ENCODE data around the gene APOBEC3G.
A peak's percentile ranks its signal among the peaks of the same experiment; 100 is the strongest.
"Not testable (repeated sequence)": the region's sequence is repeated elsewhere in the genome, so short reads cannot be mapped to it uniquely, and the experiment has no call there.

The APOBEC3G gene

DNA sequence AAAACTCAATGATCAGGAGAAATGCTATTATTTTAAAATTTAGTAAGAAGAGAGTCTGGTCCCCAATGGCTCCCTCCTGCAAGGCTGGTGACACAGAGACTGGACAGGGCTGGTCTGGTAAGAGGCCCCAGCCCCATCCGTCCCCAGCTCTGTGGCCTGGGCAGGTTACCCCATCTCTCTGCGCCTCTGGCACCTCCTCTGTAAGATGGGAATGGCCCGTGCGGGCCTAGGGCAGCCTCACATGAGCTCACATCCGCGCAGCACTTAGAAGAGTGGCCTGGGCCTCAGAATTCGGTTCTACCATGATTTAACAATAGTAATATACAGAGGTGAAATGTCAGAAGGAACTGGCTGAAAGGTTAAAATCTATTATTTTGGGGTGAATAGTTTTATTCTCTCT is 35.2 kb upstream of the APOBEC3G start:
- TF ChIP-seq, protein P1, sequence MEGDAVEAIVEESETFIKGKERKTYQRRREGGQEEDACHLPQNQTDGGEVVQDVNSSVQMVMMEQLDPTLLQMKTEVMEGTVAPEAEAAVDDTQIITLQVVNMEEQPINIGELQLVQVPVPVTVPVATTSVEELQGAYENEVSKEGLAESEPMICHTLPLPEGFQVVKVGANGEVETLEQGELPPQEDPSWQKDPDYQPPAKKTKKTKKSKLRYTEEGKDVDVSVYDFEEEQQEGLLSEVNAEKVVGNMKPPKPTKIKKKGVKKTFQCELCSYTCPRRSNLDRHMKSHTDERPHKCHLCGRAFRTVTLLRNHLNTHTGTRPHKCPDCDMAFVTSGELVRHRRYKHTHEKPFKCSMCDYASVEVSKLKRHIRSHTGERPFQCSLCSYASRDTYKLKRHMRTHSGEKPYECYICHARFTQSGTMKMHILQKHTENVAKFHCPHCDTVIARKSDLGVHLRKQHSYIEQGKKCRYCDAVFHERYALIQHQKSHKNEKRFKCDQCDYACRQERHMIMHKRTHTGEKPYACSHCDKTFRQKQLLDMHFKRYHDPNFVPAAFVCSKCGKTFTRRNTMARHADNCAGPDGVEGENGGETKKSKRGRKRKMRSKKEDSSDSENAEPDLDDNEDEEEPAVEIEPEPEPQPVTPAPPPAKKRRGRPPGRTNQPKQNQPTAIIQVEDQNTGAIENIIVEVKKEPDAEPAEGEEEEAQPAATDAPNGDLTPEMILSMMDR (IDR thresholded peaks at IDR 0.05; ENCODE audit: control insufficient read depth, extremely low read depth, insufficient read depth), result no peak
- peak overlapping the region; percentile 63; the same call in 1 of the 2 replicates for H3K4me3 ChIP-seq (ENCODE audit: low read depth, low read length)

DNA sequence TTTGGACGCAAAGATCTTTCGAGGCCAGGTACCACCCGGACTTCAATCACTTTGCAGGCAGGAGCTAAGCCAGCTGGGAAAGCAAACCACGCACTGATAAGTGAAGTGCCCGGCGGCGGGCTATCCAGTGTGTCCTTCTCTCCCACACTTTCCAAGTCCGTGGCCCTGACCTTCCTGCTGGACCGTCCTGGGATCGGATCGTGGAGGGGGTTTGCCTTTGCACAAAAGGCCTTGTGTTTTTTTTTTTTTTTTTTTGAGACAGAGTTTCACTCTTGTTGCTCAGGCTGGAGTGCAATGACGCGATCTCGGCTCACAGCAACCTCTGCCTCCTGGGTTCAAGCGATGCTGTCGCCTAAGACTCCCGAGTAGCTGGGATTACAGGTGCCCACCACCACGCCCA is 34.0 kb upstream of the APOBEC3G start:
- DNase-seq (ENCODE audit: low read depth); H3K4me3 ChIP-seq (ENCODE audit: low read depth, low read length): not testable (repeated sequence)

More for the DNA sequence above, 35.2 kb upstream of the APOBEC3G start:
- no peak for DNase-seq (ENCODE audit: low read depth)

DNA sequence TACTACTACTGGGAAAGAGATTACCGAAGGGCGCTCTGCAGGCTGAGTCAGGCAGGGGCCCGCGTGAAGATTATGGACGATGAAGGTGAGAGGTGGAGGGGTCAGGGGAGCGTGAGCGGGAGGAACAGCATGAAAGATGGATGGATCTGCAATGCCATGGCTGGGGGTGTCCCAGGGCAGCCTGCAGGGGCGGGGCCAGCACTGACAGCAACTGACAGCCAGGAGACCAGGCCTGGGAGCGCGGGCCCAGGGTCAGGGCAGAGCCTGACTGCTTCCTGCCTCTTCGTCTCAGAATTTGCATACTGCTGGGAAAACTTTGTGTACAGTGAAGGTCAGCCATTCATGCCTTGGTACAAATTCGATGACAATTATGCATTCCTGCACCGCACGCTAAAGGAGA is 31.9 kb upstream of the APOBEC3G start:
- not testable (repeated sequence) for DNase-seq (ENCODE audit: low read depth); H3K4me3 ChIP-seq (ENCODE audit: low read depth, low read length)

DNA sequence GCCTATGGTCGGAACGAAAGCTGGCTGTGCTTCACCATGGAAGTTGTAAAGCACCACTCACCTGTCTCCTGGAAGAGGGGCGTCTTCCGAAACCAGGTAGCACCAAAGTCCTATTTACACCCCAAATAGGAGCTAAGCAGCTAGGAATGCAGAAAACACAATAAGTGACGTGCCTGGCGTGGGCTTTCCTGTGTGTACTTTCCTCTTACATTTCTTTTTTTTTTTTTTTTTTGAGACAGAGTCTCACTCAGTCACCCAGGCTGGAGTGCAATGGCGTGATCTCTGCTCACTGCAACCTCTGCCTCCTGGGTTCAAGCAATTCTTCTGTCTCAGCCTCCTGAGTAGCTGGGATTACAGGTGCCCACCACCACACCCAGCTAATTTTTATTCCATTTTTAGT is 27.6 kb upstream of the APOBEC3G start:
- not testable (repeated sequence) for DNase-seq (ENCODE audit: low read depth); H3K4me3 ChIP-seq (ENCODE audit: low read depth, low read length)

DNA sequence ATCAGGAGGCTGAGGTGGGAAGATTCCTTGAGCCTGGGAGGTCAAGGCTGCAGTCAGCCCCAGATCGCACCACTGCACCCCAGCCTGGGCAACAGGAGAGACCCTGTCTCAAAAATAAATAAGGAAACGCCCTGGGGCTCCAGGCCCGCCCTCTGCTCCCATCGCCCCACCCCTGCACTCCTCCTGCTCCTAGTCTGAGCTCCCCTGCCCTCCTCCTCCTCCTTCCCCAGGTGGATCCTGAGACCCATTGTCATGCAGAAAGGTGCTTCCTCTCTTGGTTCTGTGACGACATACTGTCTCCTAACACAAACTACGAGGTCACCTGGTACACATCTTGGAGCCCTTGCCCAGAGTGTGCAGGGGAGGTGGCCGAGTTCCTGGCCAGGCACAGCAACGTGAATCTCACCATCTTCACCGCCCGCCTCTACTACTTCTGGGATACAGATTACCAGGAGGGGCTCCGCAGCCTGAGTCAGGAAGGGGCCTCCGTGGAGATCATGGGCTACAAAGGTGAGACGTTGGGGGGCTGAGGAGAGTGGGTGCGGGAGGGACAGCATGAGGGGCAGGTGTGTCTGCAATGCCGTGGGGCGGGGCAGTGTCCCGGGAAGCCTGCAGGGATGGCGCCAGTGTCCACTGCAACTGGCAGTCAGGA is 25.1 kb upstream of the APOBEC3G start:
- H3K4me3 ChIP-seq (ENCODE audit: low read depth, low read length); DNase-seq (ENCODE audit: low read depth): not testable (repeated sequence)

DNA sequence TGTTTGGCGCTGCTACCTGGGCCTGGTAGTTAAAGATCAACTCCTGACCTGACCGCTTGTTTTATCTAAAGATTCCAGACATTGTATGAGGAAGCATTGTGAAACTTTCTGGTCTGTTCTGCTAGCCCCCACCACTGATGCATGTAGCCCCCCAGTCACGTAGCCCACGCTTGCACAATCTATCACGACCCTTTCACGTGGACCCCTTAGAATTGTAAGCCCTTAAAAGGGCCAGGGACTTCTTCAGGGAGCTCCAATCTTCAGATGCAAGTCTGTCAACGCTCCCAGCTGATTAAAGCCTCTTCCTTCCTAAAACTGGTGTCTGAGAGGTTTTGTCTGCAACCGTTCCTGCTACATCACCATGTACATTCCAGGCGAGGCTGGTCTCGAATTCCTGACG is 21.4 kb upstream of the APOBEC3G start:
- TF ChIP-seq, protein P1 (IDR thresholded peaks at IDR 0.05; ENCODE audit: control insufficient read depth, extremely low read depth, insufficient read depth), result no peak
- DNase-seq (ENCODE audit: low read depth), result no peak
- H3K4me3 ChIP-seq (ENCODE audit: low read depth, low read length), result no peak overlapping the region

DNA sequence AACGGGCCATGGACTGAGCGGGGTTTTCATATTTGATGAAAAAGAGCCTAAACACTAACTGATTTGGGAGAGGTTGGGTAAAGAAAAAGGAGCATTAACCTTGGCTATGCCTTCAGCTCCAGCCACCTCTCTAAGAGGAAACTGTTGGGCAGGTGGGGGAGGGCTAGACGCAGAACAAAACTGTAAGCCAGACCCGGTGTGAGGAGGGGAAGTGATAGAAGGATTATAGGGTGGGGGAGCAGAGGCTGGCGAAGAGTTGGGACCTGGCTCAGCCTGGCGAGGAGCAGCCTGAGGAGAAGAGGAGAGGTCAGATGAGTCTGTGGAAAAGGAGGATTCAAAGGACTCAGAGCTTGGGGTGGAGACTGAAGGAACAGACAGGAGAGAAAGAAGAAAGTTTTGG is 15.8 kb upstream of the APOBEC3G start:
- H3K4me3 ChIP-seq (ENCODE audit: low read depth, low read length); DNase-seq (ENCODE audit: low read depth): not testable (repeated sequence)

DNA sequence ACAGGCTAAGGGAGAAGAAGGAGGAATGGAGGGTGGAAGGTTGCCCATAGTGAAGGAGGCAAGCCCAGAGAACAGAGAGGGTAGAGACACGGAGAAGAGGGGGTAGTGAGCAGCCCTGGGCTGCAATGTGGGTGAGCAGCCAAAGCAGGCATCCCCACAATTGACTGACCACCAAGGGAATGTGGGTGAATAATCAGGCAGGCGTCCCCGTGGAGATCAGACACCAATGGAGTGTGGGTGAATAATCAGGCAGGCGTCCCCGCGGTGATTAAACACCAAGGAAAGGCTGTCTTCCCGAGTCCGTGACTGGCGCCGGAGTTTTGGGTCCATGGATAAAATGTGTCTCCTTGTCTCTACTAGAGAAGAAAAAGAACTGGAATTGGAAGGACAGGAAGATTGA is 15.1 kb upstream of the APOBEC3G start:
- H3K4me3 ChIP-seq (ENCODE audit: low read depth, low read length); DNase-seq (ENCODE audit: low read depth): not testable (repeated sequence)

DNA sequence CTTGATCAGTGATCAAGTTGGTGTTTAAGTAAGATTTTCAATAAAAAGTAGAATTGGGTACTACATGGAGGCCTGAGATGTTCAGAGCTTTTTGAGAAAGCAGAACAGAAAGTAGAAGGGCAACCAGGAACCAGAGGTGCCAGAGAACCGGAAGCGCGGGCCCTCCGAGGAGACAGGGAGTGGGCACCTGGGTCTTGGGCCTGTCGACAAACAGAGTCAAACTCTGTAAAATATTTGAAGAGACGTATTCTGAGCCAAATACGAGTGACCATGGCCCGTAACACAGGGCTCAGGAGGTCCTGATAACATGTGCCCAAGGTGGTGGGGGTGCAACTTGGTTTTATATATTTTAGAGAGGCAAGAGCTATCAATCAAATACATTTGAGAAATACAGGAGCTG is 13.2 kb upstream of the APOBEC3G start:
- DNase-seq (ENCODE audit: low read depth); H3K4me3 ChIP-seq (ENCODE audit: low read depth, low read length): not testable (repeated sequence)

DNA sequence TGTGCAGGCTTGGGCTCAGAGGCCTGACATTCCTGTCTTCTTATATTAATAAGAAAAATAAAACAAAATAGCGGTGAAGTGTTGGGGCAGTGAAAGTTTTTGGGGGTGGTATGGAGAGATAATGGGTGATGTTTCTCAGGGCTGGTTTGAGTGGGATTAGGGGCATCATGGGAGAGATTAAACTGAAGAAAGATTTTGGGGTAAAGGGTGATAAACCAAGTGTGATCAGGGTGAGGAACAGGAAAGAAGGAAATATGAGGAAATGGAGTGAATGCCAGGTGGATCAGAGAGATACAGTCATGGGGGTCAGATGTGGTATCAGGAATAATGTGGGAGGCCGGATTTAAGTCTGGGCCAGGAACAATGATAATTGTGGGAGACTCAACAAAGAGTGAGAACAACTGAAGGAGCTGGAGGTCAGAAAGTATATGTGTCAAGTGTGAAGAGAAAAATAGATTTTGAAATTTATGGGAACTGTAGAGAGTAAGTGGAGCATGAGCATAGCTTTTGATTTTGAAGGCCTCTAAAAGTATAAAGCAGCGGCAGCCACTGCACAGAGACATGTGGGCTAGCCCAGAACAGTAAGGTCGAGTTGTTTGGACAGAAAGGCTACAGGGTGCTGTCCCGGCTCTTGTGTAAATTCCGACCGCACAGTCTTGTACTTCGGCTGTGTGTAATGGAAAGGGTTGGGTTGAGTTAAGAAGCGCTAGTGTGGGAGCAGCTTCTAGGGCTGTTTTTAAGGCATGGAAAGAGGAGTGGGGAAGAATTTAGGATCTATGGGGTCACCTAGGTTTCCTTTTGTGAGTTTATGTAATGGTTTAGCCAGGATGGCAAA is 10.4 kb upstream of the APOBEC3G start:
- H3K4me3 ChIP-seq (ENCODE audit: low read depth, low read length); DNase-seq (ENCODE audit: low read depth): not testable (repeated sequence)

DNA sequence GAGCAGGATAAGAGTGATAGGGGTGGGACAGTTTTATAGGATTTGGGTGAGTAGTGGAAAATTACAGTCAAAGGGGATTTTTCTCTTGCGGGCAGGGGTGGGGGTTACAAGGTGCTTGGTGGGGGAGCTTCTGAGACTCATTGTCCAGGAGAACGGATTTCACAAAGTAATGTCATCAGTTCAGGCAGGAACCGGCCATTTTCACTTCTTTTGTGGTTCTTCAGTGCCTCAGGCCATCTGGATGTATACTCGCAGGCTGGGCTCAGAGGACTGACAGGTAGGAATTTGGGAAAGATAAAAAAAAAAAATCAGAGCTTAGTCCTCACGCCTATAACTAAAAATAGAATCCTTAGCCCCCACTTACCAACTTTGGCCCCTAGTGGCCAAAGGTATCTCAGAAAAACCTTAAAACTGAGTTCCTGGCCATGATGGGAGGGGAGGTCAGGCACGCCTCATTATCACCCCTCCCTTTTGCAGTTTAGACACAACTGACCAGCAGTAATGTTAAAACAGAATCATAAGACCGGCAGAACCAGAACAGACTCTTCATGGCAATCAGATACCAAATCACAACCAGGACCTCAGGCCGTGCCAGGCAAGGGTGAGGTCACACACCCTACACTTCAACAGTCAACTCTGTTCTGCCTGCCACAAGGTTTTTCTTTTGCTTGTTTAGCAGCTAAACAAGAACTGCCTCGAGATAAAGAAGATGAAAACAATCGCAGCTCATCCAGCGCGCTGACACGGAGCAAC is 8.9 kb upstream of the APOBEC3G start:
- H3K4me3 ChIP-seq (ENCODE audit: low read depth, low read length), result no peak overlapping the region
- TF ChIP-seq, protein P1 (IDR thresholded peaks at IDR 0.05; ENCODE audit: control insufficient read depth, extremely low read depth, insufficient read depth), result no peak
- peak; percentile 13 for DNase-seq (ENCODE audit: low read depth)

All from LNCaP clone FGC (cell line).